Left ventricle myocardium inferior (tissue), 1 donor: ENCODE results near the gene NAT14. TPM values are rescaled to one million over a fixed set of nuclear protein-coding genes. Genes with fewer than 3 reads are reported as not detected.
A peak's percentile ranks its signal among the peaks of the same experiment; 100 is the strongest.

Experiments
- DNase-seq: peaks from one replicate; pipeline ENCODE4 v3.0.0-alpha.2; 2020
- H3K27ac ChIP-seq: fragments of 200-600 bp; replicated peaks from 2 replicates; pipeline ENCODE4 v1.8.0; 2021
- H3K27me3 ChIP-seq: fragments of 200-600 bp; 2 replicates; pipeline ENCODE4 v1.8.0; 2021; ENCODE audit warnings: low read depth
- H3K36me3 ChIP-seq: fragments of 200-600 bp; 2 replicates; pipeline ENCODE4 v1.8.0; 2021
- H3K4me1 ChIP-seq: fragments of 200-600 bp; 2 replicates; pipeline ENCODE4 v1.8.0; 2021
- H3K4me3 ChIP-seq: fragments of 200-600 bp; 2 replicates; pipeline ENCODE4 v1.8.0; 2021; ENCODE audit warnings: mild to moderate bottlenecking, moderate library complexity
- H3K9me3 ChIP-seq: fragments of 200-600 bp; replicated peaks from 2 replicates; pipeline ENCODE4 v1.8.0; 2021
- CTCF ChIP-seq: fragments of 200-600 bp; IDR thresholded peaks from 2 replicates; pipeline ENCODE4 v1.8.0; 2021; ENCODE audit warnings: antibody characterized with exemption, mild to moderate bottlenecking, borderline replicate concordance
- intact Hi-C: fragments of 100-400 bp; cut with micrococcal nuclease; formaldehyde crosslinking; loops from one replicate; pipeline ENCODE4 v1.11.0; 2022
- total RNA-seq: library from RNA; stranded (reverse); fragmentation: NEBNext Ultra II Directional; extraction: Animal tissue kit (Norgen Biotek cat#: 25700); gene quantifications from one replicate; pipeline ENCODE4 v1.2.1, GENCODE V29; 2021
- donor health status: DM: no; HTN: yes; CAD: no; lungs with severe emphysema.

Gene NAT14
- total RNA-seq, 1 donor from 2014 or later = 5.2 TPM

- H3K4me1 ChIP-seq = peaks cover 35% of the 10 kb centered on the region
- no peak for TF ChIP-seq CTCF
Observed at GRCh38 chr19:55464662-55465054, 20.3 kb upstream of the NAT14 start, which contains the start of gene C19orf85. C19orf85 (minus strand) TSS chr19:55464751; CDS start chr19:55464554, 197 bp downstream.

GRCh38 chr19:55465460-55466240 is 19.3 kb upstream of the NAT14 start:
- DNase-seq = no peak
- intact Hi-C loops = no loop called here
- no peaks in the 10 kb centered on the region for H3K27me3 ChIP-seq
- peaks cover 25% of the 10 kb centered on the region for H3K4me1 ChIP-seq
- TF ChIP-seq CTCF = no peak
- no peaks in the 10 kb centered on the region for H3K36me3 ChIP-seq
- no peaks in the 10 kb centered on the region for H3K9me3 ChIP-seq
- no peak overlapping the region for H3K4me3 ChIP-seq
- no peak overlapping the region for H3K27ac ChIP-seq

More at GRCh38 chr19:55464662-55465054, 20.3 kb upstream of the NAT14 start, which contains the start of gene C19orf85:
- Histone ChIP-seq H3K4me3 (no peak within 1 kb of the TSS), H3K27me3 (no peaks in the 10 kb centered on the region), H3K36me3 (no peaks in the 10 kb centered on the region), H3K27ac (no peak within 1 kb of the TSS), H3K9me3 (no peaks in the 10 kb centered on the region)
- no peak for DNase-seq
- intact Hi-C loops = no loop called here

GRCh38 chr19:55466241-55466614 is 18.8 kb upstream of the NAT14 start:
- H3K27ac ChIP-seq = no peak overlapping the region
- H3K36me3 ChIP-seq = no peaks in the 10 kb centered on the region
- no peaks in the 10 kb centered on the region for H3K27me3 ChIP-seq
- peaks cover 19% of the 10 kb centered on the region for H3K4me1 ChIP-seq
- intact Hi-C loops = no loop called here
- no peaks in the 10 kb centered on the region for H3K9me3 ChIP-seq
- no peak for TF ChIP-seq CTCF
- no peak for DNase-seq
- H3K4me3 ChIP-seq = no peak overlapping the region

GRCh38 chr19:55467236-55468053 is 17.5 kb upstream of the NAT14 start:
- no peaks in the 10 kb centered on the region for H3K9me3 ChIP-seq
- DNase-seq = peak; percentile 69
- no peaks in the 10 kb centered on the region for H3K27me3 ChIP-seq
- H3K36me3 ChIP-seq = no peaks in the 10 kb centered on the region
- H3K4me3 ChIP-seq = no peak overlapping the region
- TF ChIP-seq CTCF = no peak
- H3K27ac ChIP-seq = peak overlapping the region; percentile 23
- H3K4me1 ChIP-seq = peaks cover 12% of the 10 kb centered on the region
- intact Hi-C loops = loop anchor here (2.0 kb wide), 1 partner anchor 37 kb away; no protein-coding TSS in a partner anchor

- no peak overlapping the region for H3K27ac ChIP-seq
- no peaks in the 10 kb centered on the region for H3K36me3 ChIP-seq
- H3K4me1 ChIP-seq = peaks cover 9% of the 10 kb centered on the region
- no peak for TF ChIP-seq CTCF
- no peaks in the 10 kb centered on the region for H3K9me3 ChIP-seq
- DNase-seq = no peak
- no peak overlapping the region for H3K4me3 ChIP-seq
- intact Hi-C loops = loop anchor here (2.0 kb wide), 1 partner anchor 37 kb away; no protein-coding TSS in a partner anchor
- no peaks in the 10 kb centered on the region for H3K27me3 ChIP-seq
Observed at GRCh38 chr19:55468054-55468393, 17.0 kb upstream of the NAT14 start.
